Measurements from ENCODE around the gene CFAP20.

DNA sequence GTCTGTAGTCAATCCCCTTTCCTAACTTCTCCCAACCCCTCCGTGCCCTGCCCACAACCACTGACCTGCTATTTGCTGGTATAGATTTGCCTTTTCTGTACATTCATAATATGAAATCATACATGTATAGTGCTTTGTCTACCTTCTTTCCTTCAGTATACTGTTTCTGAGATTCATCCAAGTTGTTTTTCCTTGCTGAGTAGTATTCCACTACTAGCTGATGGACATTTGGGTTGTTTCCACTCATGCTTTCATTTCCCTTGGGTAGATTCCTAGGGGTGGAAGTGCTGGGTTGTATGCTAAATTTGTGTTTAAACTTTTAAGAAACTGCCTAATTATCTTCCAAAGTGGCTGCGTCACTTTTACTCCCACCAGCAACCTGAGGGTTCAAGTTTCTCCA is 41.0 kb upstream of the CFAP20 start:
- TF ChIP-seq, protein P1, sequence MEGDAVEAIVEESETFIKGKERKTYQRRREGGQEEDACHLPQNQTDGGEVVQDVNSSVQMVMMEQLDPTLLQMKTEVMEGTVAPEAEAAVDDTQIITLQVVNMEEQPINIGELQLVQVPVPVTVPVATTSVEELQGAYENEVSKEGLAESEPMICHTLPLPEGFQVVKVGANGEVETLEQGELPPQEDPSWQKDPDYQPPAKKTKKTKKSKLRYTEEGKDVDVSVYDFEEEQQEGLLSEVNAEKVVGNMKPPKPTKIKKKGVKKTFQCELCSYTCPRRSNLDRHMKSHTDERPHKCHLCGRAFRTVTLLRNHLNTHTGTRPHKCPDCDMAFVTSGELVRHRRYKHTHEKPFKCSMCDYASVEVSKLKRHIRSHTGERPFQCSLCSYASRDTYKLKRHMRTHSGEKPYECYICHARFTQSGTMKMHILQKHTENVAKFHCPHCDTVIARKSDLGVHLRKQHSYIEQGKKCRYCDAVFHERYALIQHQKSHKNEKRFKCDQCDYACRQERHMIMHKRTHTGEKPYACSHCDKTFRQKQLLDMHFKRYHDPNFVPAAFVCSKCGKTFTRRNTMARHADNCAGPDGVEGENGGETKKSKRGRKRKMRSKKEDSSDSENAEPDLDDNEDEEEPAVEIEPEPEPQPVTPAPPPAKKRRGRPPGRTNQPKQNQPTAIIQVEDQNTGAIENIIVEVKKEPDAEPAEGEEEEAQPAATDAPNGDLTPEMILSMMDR (IDR thresholded peaks at IDR 0.05; ENCODE audit: poor library complexity, severe bottlenecking): no peak
- no peak for TF ChIP-seq EZH2 (IDR thresholded peaks at IDR 0.05; ENCODE audit: borderline replicate concordance, insufficient read depth, low read length, poor library complexity, severe bottlenecking)
- no peak for TF ChIP-seq SMC3 (conservative IDR thresholded peaks at IDR 0.05; ENCODE audit: poor library complexity)
- TF ChIP-seq RAD21 (conservative IDR thresholded peaks at IDR 0.05): no peak
- no peak for TF ChIP-seq EP300 (conservative IDR thresholded peaks at IDR 0.05; ENCODE audit: poor library complexity, severe bottlenecking)
- TF ChIP-seq POLR2AphosphoS5 (IDR thresholded peaks at IDR 0.05): no peak
- no peak for TF ChIP-seq TAF1 (IDR thresholded peaks at IDR 0.05; ENCODE audit: low read depth)
- TF ChIP-seq, protein P2, sequence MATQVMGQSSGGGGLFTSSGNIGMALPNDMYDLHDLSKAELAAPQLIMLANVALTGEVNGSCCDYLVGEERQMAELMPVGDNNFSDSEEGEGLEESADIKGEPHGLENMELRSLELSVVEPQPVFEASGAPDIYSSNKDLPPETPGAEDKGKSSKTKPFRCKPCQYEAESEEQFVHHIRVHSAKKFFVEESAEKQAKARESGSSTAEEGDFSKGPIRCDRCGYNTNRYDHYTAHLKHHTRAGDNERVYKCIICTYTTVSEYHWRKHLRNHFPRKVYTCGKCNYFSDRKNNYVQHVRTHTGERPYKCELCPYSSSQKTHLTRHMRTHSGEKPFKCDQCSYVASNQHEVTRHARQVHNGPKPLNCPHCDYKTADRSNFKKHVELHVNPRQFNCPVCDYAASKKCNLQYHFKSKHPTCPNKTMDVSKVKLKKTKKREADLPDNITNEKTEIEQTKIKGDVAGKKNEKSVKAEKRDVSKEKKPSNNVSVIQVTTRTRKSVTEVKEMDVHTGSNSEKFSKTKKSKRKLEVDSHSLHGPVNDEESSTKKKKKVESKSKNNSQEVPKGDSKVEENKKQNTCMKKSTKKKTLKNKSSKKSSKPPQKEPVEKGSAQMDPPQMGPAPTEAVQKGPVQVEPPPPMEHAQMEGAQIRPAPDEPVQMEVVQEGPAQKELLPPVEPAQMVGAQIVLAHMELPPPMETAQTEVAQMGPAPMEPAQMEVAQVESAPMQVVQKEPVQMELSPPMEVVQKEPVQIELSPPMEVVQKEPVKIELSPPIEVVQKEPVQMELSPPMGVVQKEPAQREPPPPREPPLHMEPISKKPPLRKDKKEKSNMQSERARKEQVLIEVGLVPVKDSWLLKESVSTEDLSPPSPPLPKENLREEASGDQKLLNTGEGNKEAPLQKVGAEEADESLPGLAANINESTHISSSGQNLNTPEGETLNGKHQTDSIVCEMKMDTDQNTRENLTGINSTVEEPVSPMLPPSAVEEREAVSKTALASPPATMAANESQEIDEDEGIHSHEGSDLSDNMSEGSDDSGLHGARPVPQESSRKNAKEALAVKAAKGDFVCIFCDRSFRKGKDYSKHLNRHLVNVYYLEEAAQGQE (IDR thresholded peaks at IDR 0.05; ENCODE audit: borderline replicate concordance): no peak
